ENCODE measurements around the gene RRAD.

Gene RRAD

DNA sequence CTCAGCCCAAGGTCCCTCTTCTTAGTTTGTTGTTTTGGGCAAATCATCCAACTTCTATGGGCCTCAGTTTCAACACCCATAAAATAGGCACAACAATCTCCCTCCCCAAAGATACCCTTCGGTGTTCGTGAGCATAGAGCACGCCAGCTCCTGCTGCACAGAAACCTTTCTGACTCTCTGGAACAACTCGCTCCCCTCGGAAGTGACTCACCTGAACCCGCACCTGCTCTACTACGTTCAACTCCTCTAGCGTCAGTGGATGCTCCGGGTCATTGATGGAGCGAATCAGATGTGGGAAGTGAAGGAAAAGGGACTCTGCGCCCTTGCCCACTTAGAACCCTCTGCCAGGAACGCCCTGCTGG, 8.4 kb upstream of the RRAD start:
- no peak for DNase-seq

DNA sequence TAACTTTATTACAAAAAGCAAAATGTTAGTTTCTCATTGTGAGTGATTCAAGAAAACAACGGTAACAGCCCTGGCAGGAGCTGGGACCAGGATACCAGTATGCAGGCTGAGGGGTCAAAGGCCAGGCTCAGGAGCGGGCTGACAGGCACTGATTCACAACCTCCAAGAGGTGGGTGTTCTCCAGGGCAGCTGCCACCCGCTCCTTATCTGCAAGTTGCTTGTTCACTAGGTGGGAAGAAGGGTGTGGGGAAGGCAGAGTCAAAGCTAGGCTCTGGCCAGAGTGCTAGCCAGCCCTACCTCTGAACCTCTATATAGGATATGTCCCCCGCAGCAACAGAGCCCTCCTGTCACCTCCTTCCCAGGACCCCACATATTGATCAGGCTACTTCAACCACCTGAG, 6.7 kb upstream of the RRAD start:
- DNase-seq, result no peak

DNA sequence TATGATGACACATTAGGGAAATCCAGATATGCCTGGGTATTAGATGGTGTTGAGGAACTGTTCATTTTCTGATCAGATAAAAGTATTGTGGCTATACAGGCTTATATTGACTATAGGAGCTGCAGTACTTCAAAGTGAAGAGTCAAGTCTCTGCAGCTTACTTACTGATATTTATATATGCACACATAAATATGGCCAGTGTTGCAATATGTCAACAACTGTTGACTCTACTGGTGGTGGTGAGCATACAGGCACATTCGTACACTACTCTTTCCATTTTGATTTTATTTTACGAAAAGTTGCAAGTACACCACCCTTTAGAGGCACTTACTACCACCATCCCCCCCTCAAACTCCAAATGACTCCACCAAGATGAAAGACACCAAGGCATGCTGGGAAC, 6.3 kb upstream of the RRAD start:
- DNase-seq, result no peak

GRCh38 chr16:66930189-66930588, 4.9 kb upstream of the RRAD start:
- no peak for DNase-seq

- DNase-seq, result no peak
Measured at GRCh38 chr16:66928702-66929388, 3.5 kb upstream of the RRAD start.

DNA sequence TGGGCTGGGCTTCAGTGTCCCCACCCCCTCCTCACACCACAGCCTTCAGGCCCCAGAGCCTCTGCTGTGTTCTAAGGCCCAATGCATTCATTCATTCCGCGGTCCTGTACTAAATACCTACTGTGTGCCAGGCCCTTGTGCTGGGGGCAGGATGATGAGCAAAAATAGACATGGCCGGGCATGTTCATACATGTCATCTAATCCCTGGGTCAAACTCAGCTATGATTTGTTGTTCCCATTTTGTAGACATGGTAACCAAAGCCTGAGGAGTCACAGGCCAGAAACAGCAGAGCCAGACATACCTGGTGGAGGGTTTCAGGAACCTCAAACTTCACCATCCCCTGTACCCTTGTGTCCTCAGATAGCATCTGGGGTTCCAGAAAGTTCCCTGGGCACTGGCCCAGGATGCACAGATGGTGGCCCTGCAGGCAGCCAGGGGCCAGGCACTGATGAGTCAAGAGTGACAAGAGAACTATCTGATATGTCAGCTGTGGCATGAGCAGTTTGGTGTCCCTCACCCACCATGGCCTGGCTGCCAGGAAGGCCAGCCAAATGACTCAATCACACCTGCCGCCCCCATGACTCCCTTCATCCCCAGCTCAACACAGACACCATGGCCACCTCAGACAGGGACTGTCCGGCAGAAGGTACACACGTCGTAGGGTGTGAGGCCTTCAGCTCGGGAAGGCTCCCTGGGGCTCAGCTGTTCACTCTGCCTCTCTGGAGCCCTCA, 2.7 kb upstream of the RRAD start:
- no peak for DNase-seq

- no peak for DNase-seq
Measured at GRCh38 chr16:66926961-66927436, 1.7 kb upstream of the RRAD start.

GRCh38 chr16:66926171-66926947, 1.0 kb upstream of the RRAD start:
- no peak for DNase-seq

DNA sequence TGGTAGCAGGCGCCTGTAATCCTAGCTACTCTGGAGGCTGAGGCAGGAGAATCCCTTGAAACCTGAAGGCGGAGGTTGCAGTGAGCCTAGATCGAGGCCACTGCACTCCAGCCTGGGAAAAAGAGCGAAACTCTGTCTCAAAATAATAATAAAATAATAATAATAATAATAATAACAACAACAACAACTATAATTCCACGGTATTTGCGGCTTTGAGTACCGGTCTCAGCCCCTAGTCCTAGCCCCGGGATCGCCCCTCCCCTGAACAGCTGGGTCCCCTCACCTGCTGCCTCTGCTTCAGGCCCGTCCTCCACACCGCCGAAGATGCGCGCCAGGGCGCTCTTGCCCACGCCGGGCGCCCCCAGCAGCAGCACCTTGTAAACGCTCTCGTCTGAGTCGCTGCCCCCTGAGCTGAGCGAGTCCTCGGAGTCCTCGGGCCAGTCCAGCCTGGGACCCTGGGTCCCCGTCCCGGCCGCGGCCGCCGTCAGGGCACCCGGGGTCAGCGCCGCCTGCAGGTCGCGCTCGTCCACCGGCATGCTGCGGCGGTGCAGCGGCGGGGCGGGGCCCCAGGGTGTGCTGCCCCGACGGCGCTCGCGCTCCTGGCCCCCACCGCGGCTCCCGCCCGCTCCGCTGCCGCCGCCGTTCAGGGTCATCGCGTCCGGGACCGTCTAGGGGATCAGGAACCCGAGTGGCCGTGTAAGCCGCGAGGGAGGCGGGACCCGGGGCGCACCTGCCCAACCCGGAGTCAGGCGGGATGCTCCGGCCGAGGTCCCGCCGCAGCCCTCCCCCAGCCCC, 611 bp downstream of the RRAD start:
- peak; percentile 7 for DNase-seq

GRCh38 chr16:66923866-66924265, 1.5 kb downstream of the RRAD start:
- peak; percentile 54 for DNase-seq

GRCh38 chr16:66923247-66923731, 2.0 kb downstream of the RRAD start:
- DNase-seq, result peak; percentile 94

DNA sequence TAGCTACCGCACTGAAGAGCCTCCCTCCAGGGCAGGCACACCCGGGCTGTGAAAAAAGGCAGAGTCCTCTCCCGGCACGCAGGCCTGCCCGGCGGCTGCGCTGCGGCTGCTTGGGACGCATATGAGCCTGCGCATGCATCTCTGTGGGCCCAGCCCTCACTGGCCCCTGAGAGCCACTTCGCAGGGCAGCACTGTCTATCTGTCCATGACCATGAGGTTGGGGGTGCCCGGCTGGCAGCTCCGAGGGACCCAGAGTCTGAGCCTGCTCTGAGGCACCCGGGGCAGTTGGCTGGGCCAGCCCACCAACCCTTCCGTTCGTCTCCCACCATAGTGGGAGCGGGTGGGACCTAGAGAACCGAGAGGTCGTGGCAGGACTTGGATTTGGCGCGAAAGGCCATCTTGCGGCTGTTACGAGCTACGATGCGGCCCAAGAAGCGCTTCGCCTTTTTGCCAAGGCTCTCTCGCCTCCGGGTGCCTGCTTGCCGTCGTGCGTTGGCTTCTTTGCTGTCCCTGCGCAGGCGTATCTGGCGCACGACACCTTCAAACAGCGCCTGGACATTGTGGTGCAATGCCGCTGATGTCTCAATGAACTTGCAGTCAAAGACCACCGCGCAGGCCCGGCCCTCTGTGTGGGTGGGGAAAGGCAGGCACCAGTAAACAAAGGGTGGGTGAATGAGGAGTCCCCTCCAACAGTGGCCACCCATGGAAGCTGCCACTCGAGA, 3.4 kb downstream of the RRAD start:
- DNase-seq, result no peak

- no peak for DNase-seq
Measured at GRCh38 chr16:66920924-66921680, 4.2 kb downstream of the RRAD start.

DNA sequence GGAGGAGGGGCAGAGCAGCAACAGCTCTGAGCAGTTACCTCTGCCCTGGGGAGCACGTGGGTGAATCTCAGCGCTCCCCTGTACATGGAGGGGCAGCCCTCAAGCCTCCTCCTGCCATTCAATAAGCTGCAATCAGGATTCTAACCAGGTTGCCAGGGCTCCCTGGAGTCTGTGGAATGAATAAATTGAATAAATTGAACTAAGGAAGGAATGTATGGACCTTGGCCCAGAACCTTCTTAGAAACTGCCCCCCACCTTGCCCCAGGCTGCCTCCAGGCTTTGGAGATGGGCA, 5.1 kb downstream of the RRAD start:
- DNase-seq, result no peak

DNA sequence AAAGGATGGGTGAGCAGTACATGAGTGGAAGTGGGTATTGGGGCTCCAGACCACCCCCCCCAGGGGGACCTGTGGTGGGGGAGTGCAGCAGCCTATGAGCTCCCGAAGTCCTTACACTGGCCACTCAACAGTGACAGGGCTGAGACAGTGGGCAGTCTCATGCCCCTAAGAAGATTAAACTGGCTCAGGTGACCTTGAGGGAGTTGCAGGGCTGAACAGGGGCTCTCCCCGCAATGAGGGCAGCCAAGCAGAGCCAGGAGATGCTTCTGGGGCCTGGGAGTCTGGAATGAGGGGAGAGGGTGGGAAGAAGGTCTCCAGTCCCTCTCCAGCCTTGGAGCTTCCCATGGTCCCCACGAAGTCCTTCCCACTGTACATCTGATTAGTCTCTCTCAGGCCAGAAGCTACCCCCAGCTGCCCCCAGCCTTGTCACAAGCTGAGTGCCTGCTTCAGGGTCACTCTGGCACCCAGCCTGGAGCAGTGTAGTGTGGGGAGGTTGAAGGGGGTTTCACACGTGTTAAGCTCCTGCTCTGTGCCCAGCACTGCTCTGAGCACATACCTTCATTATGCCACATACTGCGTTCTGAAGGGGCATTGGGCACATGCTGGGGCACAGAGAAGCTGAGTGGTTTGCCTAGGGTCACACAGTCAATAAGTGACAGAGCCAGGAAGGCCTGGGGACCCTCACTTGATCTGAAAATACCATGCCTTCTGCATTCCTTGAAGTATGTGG, 5.6 kb downstream of the RRAD start:
- no peak for DNase-seq

DNA sequence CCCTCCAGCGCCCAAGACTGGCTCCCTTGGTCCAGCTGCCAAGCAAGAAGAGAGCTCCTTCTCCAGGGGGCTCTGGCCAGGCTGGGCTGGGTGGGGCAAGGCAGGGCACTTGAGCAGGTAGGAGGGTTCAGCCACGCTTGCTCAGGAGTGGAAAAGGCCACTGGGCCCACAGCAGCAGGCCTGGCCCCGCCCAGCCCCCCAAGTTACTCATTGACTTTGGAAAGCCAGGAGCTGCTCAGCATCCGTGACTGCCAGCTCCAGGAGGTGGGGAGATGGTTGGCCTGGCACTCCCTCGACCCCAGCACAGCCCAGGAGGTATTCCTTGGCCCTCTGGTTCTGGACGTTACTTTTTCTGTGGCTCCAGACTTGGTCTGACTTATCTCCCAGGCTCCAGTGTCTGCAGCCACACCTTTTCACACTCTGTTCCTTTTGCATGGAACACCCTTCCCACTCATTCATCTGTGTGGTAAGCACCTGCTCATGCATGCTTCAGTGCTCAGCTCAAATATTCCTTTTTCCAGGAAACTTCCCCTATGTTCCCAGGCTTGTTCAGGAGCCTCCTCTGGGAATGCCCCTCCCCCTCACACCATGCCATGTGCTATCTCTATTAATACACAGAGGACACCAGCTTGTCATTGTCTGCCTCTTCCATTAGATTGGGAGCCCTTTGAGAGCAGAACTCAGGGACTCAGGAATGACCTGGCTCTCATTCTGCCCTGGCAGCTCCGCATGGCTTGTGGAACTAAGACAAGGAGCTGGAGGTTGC, 6.3 kb downstream of the RRAD start, which contains the start of gene CDH16:
CDH16 (minus strand) TSS at position 83 of the 766 bp plus-strand sequence. CDS start 820 bp downstream, outside the sequence.
- DNase-seq, result peak; percentile 74

DNA sequence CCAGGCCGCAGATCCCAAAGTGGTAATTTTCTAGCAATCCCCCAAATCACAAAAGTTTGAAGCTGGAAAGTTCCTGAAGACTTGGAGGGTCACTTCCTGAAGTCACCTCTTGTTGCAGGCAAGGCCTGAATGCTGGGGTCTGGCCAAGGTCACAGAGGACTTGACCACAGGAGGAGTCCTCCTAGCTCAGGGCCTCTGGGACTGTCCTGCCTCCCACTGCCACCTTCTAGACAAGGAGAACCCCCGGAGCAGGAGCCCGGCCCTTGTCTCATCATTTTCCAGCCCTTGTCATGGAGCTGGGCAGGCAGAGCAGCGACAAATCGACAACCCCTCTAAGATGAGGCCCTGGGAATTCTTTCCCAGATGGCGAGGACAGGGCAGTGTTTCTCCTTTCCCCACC, 7.0 kb downstream of the RRAD start:
- DNase-seq, result no peak

DNA sequence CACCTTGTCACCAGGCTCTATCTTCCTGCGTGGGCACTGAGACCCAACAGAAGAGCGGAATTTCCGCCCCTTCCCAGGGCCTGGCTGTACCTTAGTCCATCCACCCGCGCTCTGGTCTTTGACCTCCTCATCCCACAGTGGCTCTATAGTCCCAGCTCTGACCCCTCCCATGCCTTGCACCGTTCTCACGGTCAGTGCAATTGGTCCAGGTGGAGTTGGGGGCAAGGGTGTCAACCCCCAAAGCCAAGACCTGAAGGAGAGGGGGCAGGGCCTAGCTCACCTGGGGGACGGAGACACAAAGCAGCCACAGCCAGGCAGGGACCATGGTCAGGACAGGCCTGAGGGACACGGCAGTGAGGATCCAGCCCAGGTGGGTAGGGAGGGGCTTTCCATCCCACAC, 7.6 kb downstream of the RRAD start:
- DNase-seq, result no peak

GRCh38 chr16:66916518-66916917, 8.8 kb downstream of the RRAD start:
- DNase-seq, result no peak

- DNase-seq, result no peak
Measured at GRCh38 chr16:66915041-66915440, 10.3 kb downstream of the RRAD start.

Measured in NCI-H2171 treated with DMSO at 0.1 percent for 48 hours (cell line).